Renal cortical epithelial cell (primary cell): Measurements from ENCODE around the gene MXRA8. TPM values are rescaled to one million over a fixed set of nuclear protein-coding genes. Genes with fewer than 3 reads are reported as not detected.
A peak's percentile ranks its signal among the peaks of the same experiment; 100 is the strongest.

Source experiments
- DNase-seq: peaks from one replicate; pipeline ENCODE4 v3.0.0-alpha.2; 2011; ENCODE audit warnings: low read depth
- total RNA-seq: library from RNA; depleted of rRNA; stranded (reverse); fragments of >200 nt; gene quantifications from 2 replicates; pipeline ENCODE4 v1.2.3, GENCODE V29; 2014

Gene MXRA8
- total RNA-seq, 1 donor from 2014 or later = 24.7 TPM

DNA sequence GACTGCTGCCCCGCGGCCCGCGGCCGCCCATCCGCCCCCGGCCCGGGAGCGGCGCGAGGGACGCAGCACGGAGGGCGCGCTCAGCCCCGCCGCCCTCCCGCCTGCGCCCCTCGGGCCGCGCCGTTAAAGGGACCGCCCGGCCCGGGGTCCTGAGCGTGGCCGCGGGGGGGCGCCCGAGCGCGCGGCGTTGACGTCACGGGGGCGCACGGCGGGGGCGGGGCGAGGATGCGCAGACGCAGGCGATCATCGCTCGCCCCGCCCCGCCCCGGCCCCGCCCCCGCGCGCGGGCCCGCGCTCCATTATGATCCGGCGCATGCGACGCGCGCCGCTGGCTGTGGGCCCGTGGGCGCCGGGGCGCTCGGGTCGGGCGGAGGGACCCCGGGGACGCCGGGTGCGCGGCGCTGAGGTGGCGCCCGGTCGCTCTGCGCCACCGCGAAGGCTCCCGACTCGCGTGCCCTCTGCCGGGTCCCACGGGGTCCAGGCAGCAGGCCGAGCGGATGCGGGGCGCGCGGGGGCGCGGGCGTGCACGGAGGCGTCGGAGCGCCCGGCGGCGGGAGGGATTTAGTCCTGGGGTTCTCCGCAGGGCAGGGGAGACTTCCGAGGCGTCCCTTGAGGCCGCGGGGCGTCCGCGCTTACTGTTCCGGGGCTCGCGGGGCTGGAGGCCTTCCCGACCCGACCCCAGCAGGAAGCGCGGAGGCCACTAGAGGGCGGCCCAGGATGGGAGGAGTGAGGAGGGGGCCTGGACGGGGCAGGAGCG, 8.9 kb downstream of the MXRA8 start, which contains the start of gene DVL1:
Gene DVL1 (minus strand): TSS at position 163 of the 757 bp plus-strand sequence. CDS start 353 bp downstream, outside the sequence.
- DNase-seq = no peak

DNA sequence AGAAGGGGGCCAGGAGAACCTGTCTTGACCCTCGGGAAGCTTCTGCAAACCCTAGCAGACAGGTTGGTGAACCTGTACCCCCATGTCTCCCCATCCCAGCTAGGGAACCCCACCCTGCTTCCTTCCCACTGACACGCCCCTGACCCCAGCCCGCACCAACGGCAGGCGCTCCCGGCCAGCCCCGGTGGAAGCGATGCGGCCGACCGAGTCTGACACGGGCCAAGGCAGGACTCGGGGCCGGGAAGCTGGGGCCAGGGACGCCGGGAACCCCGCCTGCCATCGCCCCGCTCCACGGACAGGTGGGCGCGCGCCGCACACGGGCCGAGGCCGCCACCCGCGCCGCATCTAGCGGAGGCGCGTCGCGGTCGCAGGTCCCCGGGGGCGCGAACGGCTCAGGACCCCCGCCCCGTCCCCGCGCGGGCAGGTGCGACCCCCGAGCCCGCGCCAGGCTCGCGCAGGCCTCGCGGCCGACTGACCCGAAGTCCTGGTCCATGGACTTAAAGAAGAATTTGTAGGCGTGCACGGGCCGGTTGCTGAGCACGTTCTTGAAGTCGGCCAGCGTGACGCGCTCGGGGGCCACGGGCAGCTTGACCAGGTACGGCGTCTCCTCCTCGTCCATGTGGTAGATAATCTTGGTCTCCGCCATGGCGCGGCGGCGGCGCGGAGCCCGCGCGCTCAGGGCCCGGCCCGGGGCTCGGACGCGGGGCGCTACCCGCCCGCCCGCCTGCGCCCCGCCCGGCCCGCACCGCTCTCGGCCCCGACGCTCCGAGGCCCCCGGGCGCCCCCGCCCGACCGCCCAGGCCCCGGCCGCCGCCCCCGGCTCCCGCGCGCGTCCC, 9.7 kb downstream of the MXRA8 start:
- peak; percentile 23 for DNase-seq

DNA sequence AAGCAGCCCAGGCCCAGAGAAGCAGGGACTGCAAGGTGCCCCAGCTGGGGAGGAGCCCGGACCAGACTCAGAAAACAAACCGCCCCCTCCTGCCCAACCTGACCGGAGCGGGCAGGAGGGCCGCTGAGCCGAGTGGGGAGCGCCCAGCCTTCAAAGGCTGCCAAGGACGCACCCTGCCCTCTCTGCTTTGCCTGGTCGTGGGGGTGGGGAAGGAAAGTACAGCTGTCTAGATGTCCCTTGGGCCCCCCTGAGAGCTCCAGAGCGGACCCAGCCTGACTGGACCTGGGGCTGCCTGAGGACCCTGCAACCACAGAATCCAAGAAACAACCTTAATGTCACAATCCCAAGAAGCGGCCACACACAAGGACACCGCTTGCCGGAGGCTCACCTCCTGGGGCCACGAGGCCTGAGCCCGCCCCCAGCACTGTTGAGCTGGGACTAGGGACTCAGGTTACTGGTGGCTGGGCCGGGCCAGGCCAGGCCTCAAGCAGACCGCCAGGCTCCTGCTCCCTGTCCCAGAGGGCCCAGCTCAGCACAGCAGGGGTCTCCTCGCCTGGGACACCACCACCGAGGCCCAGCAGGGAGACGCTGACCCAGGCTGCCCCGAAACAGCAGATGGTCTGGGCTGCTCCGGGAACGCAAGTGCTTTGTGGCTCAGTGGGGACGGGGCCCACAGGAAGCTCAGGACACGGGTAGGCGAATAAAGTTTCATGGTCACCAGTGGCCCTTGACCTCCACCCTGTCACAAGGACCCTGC, 10.5 kb downstream of the MXRA8 start:
- DNase-seq = peak; percentile 34

DNA sequence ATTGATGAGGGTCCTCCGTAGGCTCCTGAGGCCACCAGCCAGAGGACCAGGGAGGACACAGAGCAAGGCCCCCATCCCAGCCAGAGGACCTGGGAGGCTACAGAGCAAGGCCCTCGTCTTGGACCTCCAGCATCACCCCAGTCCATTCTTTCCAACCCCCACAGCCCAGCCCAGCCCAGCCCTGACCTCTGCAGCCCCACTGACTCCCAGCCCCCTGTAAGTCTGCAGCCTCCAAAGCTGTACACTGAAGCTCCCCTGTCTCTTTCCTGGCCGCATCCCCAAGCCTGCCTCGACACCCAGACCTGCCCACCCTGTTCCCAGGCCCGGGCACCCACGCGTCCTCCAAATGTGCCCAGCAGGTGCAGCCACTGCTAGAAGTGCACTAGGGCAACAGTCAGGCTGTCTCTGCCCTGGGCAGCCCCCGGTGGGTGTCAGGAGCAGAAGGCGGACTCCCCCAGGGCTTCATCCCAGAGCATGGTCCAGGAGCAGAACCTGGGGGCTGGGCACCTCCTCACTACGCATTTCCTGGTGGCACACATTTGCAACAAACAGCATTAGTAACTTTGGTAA, 11.2 kb downstream of the MXRA8 start:
- DNase-seq = no peak

DNA sequence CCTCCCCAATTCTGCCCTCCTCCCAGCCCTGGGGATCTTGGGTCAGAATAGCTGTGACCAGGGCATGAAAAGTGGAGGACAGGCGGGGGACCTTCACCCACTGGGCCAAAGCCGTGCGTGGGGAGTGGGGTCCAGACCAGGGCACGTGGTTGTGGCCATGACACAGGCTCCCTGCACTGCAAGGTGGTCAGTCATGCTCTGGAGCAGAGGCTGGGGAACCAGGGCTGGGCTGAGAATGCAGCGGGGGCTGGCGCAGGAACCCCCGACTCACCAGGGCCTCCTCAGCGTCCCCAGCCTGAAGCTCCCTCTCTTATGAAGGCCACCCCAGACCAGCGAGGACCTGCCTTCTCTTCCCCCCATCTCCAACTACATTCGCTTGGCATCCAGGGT, 11.9 kb downstream of the MXRA8 start:
- DNase-seq = no peak

DNA sequence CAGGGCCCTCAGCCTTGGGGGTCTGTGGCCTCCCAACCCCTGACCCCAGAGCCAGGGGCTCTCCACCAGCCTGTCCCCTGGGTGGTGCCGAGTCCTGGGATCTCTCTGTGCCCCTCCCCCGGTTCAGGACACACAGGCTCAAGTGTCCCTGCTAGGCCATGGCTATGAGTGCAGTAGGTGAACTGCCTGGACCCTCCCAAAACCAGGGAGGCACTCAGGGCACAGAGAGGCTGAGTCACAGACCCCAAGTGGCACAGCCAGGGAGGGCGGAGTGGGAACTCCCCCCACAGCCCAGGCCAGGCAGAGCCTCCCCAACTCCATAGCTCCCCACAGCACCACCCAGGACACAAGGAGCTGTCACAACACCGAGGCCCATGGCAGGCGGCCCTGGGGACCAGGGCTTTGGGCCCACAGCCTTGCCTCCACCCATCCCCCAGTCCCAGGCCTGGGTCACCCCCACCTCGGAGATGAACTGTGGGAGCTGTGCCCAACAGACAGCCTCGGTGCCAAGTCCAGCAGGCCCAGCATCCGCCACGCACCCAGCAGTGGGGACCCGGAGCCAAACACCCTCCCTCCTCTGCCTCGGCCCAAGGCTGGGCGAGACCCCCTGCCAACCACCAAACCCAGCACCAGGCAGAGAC, 12.4 kb downstream of the MXRA8 start:
- no peak for DNase-seq

DNA sequence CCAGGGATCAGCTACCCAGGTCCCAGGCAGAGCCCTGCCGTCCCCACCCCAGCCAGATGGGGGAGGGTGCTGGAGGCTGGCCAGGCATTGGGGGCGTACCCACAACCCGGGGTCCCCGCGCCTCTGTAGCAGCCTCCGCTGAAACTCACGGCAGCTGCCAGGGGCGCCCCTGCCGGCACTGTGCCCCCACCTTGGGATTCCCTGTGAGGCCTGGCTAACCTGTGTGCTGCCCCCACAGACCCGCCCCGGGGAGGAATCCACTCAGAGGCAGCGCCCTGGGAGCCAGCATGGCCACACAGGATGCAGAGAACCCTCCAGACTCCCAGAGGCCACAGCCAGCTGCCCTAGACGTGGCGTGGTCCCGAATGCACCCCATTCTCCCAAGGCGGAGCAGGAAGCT, 13.0 kb downstream of the MXRA8 start:
- no peak for DNase-seq

DNA sequence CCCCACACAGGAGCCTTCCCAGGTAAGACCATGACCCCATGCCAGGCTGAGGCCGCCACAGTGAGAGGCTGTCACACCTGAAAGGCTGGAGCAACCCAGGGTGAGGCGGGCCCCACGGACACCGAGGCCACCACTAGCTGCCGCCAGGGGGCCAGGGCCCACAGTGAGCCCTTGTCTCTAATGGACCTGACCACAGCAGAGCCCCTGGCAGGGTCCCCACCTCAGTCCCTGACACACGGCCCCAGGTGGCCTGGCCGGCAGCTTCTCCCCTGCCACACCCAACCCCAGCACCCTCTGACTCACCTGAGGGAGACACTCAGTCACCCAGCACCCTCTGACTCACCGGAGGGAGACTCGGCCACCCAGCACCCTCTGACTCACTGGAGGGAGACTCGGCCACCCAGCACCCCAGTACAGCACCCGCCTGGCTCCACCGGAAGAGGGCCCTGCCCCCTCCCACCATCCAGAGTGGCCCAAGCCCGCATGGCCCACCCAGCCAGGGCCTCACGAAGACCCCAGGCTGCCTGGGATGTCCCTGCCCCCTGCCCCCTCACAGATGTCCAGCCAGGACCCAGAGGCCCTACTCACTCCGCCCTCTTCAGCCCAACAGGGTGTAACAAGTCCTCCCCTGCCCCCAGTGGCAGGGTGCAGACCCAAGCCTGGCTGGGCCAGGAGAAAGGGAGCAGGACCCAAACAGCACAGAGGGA, 13.5 kb downstream of the MXRA8 start:
- peak; percentile 79 for DNase-seq

DNA sequence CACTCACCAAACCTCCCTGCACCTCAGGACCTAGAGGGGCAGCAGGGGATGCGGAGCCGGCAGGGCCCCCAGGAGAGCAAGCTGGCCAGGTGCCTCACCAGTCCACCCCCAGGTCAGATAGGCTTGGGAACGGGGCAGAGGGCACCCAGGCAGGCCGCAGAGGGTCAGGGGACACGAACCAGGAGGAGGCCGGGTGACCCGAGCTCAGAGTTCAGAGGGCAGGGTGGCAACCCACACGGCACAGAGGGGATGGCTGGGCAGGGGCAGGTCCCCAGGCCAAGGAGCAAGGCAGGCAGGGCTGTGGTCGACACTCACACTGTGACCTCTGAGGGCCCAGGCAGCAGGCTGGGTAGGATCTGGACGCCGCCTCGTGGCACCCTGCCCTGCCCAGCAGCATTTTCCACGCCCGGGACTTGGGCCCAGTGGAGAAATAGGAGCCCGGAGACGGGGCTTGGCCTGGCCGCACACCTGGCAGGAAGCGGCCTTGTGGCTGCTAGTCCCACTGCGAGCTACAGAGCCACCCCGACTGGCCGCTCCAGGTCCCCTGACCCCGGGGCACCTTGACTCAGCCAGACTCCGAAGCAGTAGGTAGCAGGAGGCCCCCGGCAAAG, 14.4 kb downstream of the MXRA8 start:
- no peak for DNase-seq

DNA sequence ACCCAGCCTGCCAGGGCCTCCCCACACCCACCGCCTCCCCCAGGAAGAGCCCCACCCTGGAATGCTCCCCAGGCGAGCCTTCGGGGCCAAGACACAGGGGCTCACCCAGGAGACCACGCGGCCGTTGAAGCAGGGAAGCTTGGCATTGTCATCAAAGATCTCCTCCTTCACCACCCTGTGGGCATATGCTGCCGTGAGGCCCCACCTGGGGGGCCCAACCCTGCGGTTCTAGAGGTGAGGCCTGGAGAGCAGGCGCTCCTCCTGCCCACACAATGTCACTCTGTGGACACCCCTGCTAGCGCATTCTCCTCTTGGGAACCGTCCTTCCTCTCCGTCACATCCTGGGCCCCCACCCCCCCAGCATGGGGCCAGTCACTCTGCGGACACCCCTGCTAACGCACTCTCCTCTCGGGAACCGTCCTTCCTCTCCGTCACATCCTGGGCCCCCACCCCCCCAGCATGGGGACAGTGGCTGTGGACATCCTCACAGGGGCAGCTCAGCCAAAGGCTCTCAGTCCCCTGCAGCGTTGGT, 15.7 kb downstream of the MXRA8 start:
- DNase-seq = no peak

DNA sequence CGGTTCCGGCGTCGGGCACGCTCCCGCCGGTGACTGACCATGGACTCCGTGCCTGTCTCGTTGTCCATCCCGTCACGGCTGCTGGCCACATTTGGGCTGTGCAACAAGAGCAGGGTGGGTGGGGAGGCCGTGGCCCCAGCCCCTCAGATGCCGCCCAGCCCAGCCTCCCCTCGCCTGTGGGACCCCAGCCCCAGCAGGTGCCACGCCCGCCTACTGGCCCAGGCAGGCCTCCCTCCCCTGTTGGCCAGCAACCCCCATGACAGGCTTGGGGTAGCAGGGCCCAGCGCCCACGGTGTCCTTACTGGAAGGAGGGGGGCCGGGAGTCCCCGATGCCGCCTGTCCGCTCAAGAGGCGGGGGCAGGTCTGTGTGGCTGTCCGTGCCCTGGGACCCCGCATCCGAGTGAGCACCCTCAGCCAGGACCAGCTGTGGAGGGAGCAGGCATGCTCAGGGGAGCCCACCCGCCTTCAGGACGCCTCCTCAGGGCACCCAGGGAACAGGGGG, 16.2 kb downstream of the MXRA8 start:
- DNase-seq = no peak

DNA sequence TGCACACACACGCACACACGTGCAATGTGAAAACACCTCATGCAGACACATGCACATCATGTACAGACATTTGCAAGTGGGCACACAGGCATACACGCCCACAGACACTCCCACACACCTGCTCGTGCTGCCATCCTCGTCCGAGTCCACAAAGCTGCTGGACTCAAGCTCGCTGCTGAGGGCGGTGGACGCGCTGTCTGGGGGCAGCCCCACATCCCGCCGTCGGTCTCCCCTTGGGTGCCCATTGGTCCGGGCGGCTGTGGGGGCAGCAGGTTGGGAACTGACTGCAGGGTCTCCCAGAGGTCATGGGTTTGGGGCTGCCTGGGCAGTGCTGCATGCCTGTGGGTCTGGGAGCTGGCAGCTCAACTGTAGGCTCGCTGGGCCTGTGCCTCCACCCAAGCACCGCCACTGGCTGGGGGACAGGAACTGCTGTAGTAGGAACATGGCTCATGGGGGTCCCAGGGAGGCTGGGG, 16.8 kb downstream of the MXRA8 start:
- DNase-seq = no peak

DNA sequence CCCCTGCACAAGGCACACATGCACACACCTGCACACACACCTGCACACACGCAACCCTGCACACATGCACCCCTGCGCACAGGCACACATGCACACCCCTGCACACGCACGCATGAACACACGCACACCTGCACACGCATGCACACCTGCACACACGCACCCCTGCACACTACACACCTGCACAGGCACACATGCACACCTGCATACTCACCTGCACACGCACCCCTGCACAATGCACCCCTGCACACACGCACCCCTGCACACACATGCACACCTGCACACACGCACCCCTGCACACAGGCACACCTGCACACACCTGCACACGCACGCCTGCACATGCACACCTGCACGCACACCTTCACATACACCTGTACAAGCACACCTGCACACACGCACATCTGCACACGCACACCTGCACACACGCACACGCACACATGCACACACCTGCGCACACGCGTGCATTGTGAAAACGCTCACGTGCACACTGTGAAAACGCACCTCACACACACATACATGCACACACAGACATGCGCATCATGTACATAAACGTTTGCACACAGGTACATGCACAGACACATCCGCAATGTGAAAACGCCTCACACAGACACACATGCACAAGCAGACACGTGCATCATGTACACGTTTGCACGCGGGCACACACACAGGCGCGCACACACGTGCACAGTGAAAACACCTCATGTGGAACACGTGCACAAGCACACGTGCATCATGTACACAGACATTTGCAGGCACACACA, 17.4 kb downstream of the MXRA8 start:
- DNase-seq = no peak

DNA sequence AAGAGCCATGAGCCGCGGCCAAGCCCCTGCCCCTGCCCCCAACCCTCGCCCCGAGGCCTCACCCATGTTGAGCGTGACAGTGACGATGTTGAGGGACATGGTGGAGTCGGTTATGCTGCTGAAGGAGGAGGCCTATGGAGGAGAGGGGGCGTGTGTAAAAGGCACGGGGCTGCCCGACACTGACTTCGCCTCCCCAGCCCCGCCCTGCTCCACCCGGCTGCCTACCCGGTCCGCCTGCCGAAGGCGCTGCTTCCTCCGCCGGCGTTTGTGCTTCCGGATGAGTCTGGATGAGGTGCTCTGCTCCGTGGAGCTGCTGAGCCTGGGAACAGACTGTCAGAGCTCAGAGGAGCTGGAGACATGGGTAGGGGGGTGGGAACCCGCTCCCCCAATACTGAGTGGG, 18.2 kb downstream of the MXRA8 start:
- DNase-seq = no peak

DNA sequence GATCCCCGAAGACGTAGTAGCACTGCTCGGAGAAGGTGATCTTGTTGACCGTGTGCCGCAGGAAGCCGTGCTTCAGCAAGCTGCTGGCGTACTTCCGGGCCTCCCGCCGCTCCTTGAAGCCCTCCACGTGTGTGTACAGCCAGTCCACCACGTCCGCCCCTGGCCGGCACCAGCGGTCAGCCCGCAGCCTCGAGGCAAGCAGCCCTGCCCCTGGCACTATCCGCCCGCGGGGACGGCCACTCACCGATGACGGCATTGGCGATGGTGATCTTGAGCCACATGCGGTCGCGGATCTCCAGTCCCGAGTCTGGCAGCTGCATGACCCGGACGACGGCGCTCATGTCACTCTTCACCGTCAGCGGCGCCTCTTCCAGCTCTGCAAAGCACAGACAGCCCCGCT, 20.1 kb downstream of the MXRA8 start:
- no peak for DNase-seq

DNA sequence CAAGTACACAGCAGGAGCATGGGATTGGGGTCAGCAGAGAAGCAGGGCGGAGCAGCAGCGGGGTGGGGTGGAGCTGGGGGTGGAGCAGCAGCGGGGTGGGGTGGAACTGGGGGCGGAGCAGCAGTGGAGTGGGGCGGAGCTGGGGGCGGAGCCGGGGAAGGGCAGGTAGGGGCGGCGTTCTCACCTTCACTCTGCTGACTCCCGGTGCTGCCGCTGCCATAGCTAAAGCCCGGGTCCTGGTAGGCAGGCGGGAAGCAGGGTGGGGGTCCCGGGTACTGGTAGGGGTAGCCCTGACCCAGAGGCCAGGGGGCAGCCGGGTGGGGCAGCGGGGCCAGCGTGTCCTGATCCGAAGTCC, 20.6 kb downstream of the MXRA8 start:
- DNase-seq = no peak

DNA sequence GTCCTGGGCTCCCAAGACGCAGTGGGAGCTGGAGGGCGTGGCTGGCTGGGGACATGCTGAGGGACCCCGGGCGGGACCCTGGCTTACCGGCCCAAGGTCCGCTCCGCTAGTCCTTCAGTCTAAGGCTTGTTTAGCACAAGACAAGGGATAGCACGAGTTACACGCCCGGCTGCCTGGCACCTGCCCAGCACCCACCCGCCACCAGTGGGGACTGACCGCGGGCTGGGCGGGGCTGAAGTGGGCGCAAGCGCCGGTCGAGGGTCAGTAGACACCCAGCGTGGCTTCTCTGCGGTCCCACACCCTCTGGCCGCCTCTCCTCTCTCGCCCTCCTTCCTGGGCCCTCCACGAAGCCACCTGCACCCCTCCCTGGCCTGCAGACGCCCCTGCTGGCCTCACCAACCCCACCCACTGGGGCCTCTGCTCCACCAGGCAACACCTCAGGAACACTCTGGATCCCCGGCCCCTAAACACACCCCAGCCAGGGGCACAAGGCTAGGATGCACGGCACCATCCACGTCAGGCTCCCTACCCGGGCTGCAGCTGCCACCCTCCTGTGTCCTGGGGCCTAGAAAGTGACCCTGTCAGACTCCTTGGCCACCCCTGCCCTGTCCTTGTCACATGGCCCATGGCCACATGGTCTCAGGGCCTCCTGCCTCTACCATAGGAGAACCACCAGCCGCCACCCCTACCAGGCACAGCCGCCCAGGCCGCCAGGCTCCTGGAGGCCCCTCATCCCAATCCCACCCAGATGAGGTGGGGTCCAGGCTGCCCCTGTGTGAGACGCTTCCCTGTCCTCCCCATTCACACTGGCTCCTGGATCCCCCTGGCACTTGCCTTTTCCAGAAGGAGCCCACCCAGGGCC, 21.2 kb downstream of the MXRA8 start:
- DNase-seq = no peak

DNA sequence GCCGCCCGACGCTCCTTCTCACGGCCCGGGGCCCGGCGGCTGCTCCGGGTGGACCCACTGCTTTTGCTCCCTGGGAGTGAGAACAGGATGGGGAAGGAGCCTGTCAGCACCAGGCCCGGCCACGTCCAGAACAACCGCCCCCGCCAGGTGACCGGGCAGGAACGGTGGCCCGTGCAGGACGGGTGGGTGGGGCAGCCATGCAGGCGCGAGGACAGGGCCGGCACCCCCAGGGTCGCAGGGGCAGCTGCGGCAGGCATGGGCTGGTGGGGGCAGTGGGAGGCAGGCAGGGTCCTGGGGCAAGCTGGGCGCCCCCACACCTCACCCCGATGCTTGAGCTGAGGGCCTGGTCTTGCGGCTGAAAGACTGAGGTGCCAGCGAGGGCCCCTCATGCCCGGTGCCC, 21.9 kb downstream of the MXRA8 start:
- no peak for DNase-seq
